HEK293 (cell line): ENCODE data around the gene TTLL7.

Experiments
- CTCF ChIA-PET: fragments of 350-600 bp; formaldehyde crosslinking; extraction: SDS; loops from one replicate; lab custom pipeline; 2021; ENCODE audit warnings: antibody characterized with exemption; lab: Yijun Ruan, JAX
- POLR2A ChIA-PET: fragments of 300-600 bp; formaldehyde crosslinking; extraction: SDS; loops from one replicate; lab custom pipeline; 2020; ENCODE audit warnings: antibody characterized with exemption, inconsistent platforms; lab: Yijun Ruan, JAX
- H3K27ac ChIP-seq: fragments of 200-500 bp; sonication (Bioruptor generic); 2 replicates; pipeline ENCODE4 v1.5.1; 2014; ENCODE audit warnings: low read depth, low read length, control low read depth, inconsistent platforms; ENCODE audit errors: extremely low read depth
- H3K36me3 ChIP-seq, 2 experiments: fragments of 200-500 bp in 1 of 2; sonication (Bioruptor generic) in 1 of 2; 1 replicate in 1 of 2; 2 replicates in 1 of 2; pipeline ENCODE4 v1.5.1; 2014 to 2017; ENCODE audit warnings: inconsistent platforms in 2 of 2, low read length in 2 of 2; ENCODE audit not compliant: control insufficient read depth in 2 of 2, insufficient read depth in 1 of 2
- H3K4me1 ChIP-seq: fragments of 200-500 bp; sonication (Bioruptor generic); 2 replicates; pipeline ENCODE4 v1.5.1; 2014; ENCODE audit warnings: mild to moderate bottlenecking, low read length, inconsistent platforms; ENCODE audit not compliant: control insufficient read depth, insufficient read depth
- H3K4me3 ChIP-seq: 2 replicates; pipeline ENCODE4 v1.5.1; 2011; ENCODE audit warnings: low read depth, mild to moderate bottlenecking, control low read depth, low read length, moderate library complexity
- H3K9me3 ChIP-seq: fragments of 200-500 bp; sonication (Bioruptor generic); 2 replicates; pipeline ENCODE4 v1.5.1; 2014; ENCODE audit warnings: low read depth, low read length, inconsistent platforms; ENCODE audit not compliant: control insufficient read depth, insufficient read depth
- ATF2 ChIP-seq: fragments of 450-650 bp; formaldehyde crosslinking; IDR thresholded peaks from 2 replicates; pipeline ENCODE4 v1.5.1; 2016; ENCODE audit warnings: missing biosample characterization, missing genetic modification characterization, low read depth
- GLI4 ChIP-seq: fragments of 450-650 bp; formaldehyde crosslinking; IDR thresholded peaks from 2 replicates; pipeline ENCODE4 v1.5.1; 2016; ENCODE audit warnings: missing biosample characterization, missing genetic modification characterization
- PRDM6 ChIP-seq: fragments of 450-650 bp; formaldehyde crosslinking; IDR thresholded peaks from 2 replicates; pipeline ENCODE4 v1.5.1; 2017; ENCODE audit warnings: missing biosample characterization, missing genetic modification characterization
- ZBTB11 ChIP-seq: fragments of 450-650 bp; formaldehyde crosslinking; conservative IDR thresholded peaks from 2 replicates; pipeline ENCODE4 v1.5.1; 2016; ENCODE audit warnings: low read depth, missing biosample characterization, missing genetic modification characterization
- ZBTB20 ChIP-seq: fragments of 450-650 bp; formaldehyde crosslinking; IDR thresholded peaks from 2 replicates; pipeline ENCODE4 v1.5.1; 2016; ENCODE audit warnings: missing biosample characterization, missing genetic modification characterization
- ZEB2 ChIP-seq: fragments of 450-650 bp; formaldehyde crosslinking; IDR thresholded peaks from 2 replicates; pipeline ENCODE4 v1.5.1; 2016; ENCODE audit warnings: missing biosample characterization, missing genetic modification characterization
- ZNF114 ChIP-seq: fragments of 450-650 bp; formaldehyde crosslinking; IDR thresholded peaks from 2 replicates; pipeline ENCODE4 v1.5.0; 2017; ENCODE audit warnings: missing biosample characterization, missing genetic modification characterization
- ZNF16 ChIP-seq: fragments of 450-650 bp; formaldehyde crosslinking; IDR thresholded peaks from 2 replicates; pipeline ENCODE4 v1.5.1; 2016; ENCODE audit warnings: low read depth, missing biosample characterization, missing genetic modification characterization
- ZNF169 ChIP-seq: fragments of 450-650 bp; formaldehyde crosslinking; IDR thresholded peaks from 2 replicates; pipeline ENCODE4 v1.5.1; 2016; ENCODE audit warnings: missing biosample characterization, missing genetic modification characterization
- ZNF18 ChIP-seq: fragments of 450-650 bp; formaldehyde crosslinking; IDR thresholded peaks from 2 replicates; pipeline ENCODE4 v1.5.1; 2016; ENCODE audit warnings: missing biosample characterization, missing genetic modification characterization
- ZNF423 ChIP-seq: fragments of 450-650 bp; formaldehyde crosslinking; IDR thresholded peaks from 2 replicates; pipeline ENCODE4 v1.5.1; 2016; ENCODE audit warnings: missing biosample characterization, missing genetic modification characterization
- ZNF514 ChIP-seq: fragments of 450-650 bp; formaldehyde crosslinking; IDR thresholded peaks from 2 replicates; pipeline ENCODE4 v1.5.1; 2016; ENCODE audit warnings: missing biosample characterization, missing genetic modification characterization
- ZNF558 ChIP-seq: fragments of 450-650 bp; formaldehyde crosslinking; IDR thresholded peaks from 2 replicates; pipeline ENCODE4 v1.5.1; 2016; ENCODE audit warnings: missing biosample characterization, missing genetic modification characterization
- ZNF580 ChIP-seq: fragments of 450-650 bp; formaldehyde crosslinking; IDR thresholded peaks from 2 replicates; pipeline ENCODE4 v1.5.1; 2016; ENCODE audit warnings: missing biosample characterization, missing genetic modification characterization
- ZNF776 ChIP-seq: fragments of 450-650 bp; formaldehyde crosslinking; IDR thresholded peaks from 2 replicates; pipeline ENCODE4 v1.5.0; 2017; ENCODE audit warnings: missing biosample characterization, missing genetic modification characterization, borderline replicate concordance

TTLL7 gene

GRCh38 chr1:83857103-83857502, 141.8 kb downstream of the TTLL7 start (continued):
- TF ChIP-seq ZNF18 (tag by site-specific recombination) (no peak), ZBTB20 (tag by site-specific recombination) (no peak), ZNF580 (tag by site-specific recombination) (no peak), ATF2 (tag by site-specific recombination) (0 out of 2 replicates have a peak, but pooled peaks have one; percentile 13), ZNF114 (tag by site-specific recombination) (no peak), ZNF776 (tag by site-specific recombination) (no peak), ZEB2 (tag by site-specific recombination) (0 out of 2 replicates have a peak, but pooled peaks have one; percentile 29), ZNF423 (no peak), ZBTB11 (tag by site-specific recombination) (no peak), ZNF16 (no peak), GLI4 (no peak)

GRCh38 chr1:83856381-83856780, 142.6 kb downstream of the TTLL7 start:
- Histone ChIP-seq H3K27ac (no peak overlapping the region), H3K4me1 (no peaks in the 10 kb centered on the region), H3K4me3 (no peak overlapping the region), H3K9me3 (no peaks in the 10 kb centered on the region), H3K36me3 (no peaks in the 10 kb centered on the region)
- ChIA-PET POLR2A (no interaction called here), CTCF (no interaction called here)
- TF ChIP-seq PRDM6 (peak; percentile 17; the same call in 1 of the 2 replicates), ZNF514 (no peak)

GRCh38 chr1:83854456-83854855, 144.5 kb downstream of the TTLL7 start:
- H3K27ac ChIP-seq, result no peak overlapping the region
- TF ChIP-seq ZNF558 (tag by site-specific recombination) (peak; percentile 82), ZNF169 (tag by site-specific recombination) (no peak)
- TF ChIP-seq, all 188 proteins: peak for 1
- ChIA-PET POLR2A (no interaction called here), CTCF (no interaction called here)
- Histone ChIP-seq H3K9me3 (no peaks in the 10 kb centered on the region), H3K36me3 (no peaks in the 10 kb centered on the region), H3K4me1 (no peaks in the 10 kb centered on the region), H3K4me3 (no peak overlapping the region)
